CD4-positive, CD25-positive, alpha-beta regulatory T cell (primary cell): ENCODE data around the gene NPTXR. TPM values are rescaled to one million over a fixed set of nuclear protein-coding genes. Genes with fewer than 3 reads are reported as not detected.

Source experiments
- ATAC-seq, 2 donors: fragments of 150-1000 bp; cut with Tn5 transposase; one replicate each; pipeline ENCODE4 v1.10.0; 2021; ENCODE audit warnings: low read depth in 2 of 2, moderate number of reproducible peaks in 2 of 2, moderate library complexity in 1 of 2
- DNase-seq, 3 donors: peaks; one replicate each; pipeline versions ENCODE4 v3.0.0 to v3.0.0-alpha.2; 2012 to 2022; ENCODE audit warnings: mixed read lengths in 1 of 3
- H3K27ac ChIP-seq: one replicate; pipeline ENCODE4 v1.7.0; 2013; ENCODE audit warnings: mild to moderate bottlenecking, low read length; ENCODE audit not compliant: insufficient read depth, poor library complexity, severe bottlenecking
- H3K27me3 ChIP-seq: one replicate; pipeline ENCODE4 v1.7.0; 2013; ENCODE audit warnings: low read length; ENCODE audit not compliant: control insufficient read depth, insufficient read depth
- H3K36me3 ChIP-seq: one replicate; pipeline ENCODE4 v1.7.0; 2013; ENCODE audit warnings: mild to moderate bottlenecking, low read length, moderate library complexity; ENCODE audit not compliant: control insufficient read depth, insufficient read depth
- H3K4me1 ChIP-seq: 2 replicates; pipeline ENCODE4 v1.7.0; 2013; ENCODE audit warnings: mild to moderate bottlenecking, low read length; ENCODE audit not compliant: insufficient read depth, control insufficient read depth, poor library complexity, severe bottlenecking
- H3K4me3 ChIP-seq: one replicate; pipeline ENCODE4 v1.7.0; 2013; ENCODE audit warnings: low read depth, mild to moderate bottlenecking, low read length, moderate library complexity
- H3K9me3 ChIP-seq, 2 experiments: 1 replicate in 1 of 2; 2 replicates in 1 of 2; pipeline ENCODE4 v1.7.0; 2013; ENCODE audit warnings: low read length in 2 of 2, mild to moderate bottlenecking in 1 of 2, moderate library complexity in 1 of 2; ENCODE audit not compliant: control insufficient read depth in 2 of 2
- H3K27ac Mint-ChIP-seq, 3 donors: one replicate each; pipeline ENCODE4 v1.8.0; 2020 to 2022; ENCODE audit warnings: mild to moderate bottlenecking in 3 of 3, mixed read lengths in 3 of 3, moderate library complexity in 2 of 3
- H3K27me3 Mint-ChIP-seq: one replicate; pipeline ENCODE4 v1.8.0; 2022; ENCODE audit warnings: mild to moderate bottlenecking, mixed read lengths
- H3K36me3 Mint-ChIP-seq: one replicate; pipeline ENCODE4 v1.8.0; 2020; ENCODE audit warnings: mixed read lengths
- H3K4me1 Mint-ChIP-seq, 4 donors: one replicate each; pipeline ENCODE4 v1.8.0; 2020 to 2022; ENCODE audit warnings: mixed read lengths in 4 of 4, mild to moderate bottlenecking in 1 of 4
- H3K4me3 Mint-ChIP-seq, 4 donors: one replicate each; pipeline ENCODE4 v1.8.0; 2020 to 2022; ENCODE audit warnings: mild to moderate bottlenecking in 4 of 4, mixed read lengths in 4 of 4, moderate library complexity in 3 of 4
- H3K9me3 Mint-ChIP-seq, 7 donors: one replicate each; pipeline ENCODE4 v1.8.0; 2020 to 2022; ENCODE audit warnings: mixed read lengths in 7 of 7, mild to moderate bottlenecking in 3 of 7, moderate library complexity in 2 of 7
- polyA plus RNA-seq, 4 donors: library from polyadenylated mRNA; unstranded; fragments of 300-500 nt; fragmentation: Illumina TruSeq; gene quantifications; one replicate each; pipeline ENCODE4 v1.2.3, GENCODE V29; 2021
- total RNA-seq: library from RNA; stranded (reverse); gene quantifications from one replicate; pipeline ENCODE4 v1.2.3, GENCODE V29; 2022

The NPTXR gene
- total and polyA plus RNA-seq, 5 donors from 2014 or later = 0.32 to 1.3 (median 0.50) TPM; not detected in 1

GRCh38 chr22:38867124-38867455 is 23.3 kb upstream of the NPTXR start:
- Mint-ChIP-seq H3K9me3 (no peaks in the 10 kb centered on the region), H3K36me3 (no peaks in the 10 kb centered on the region), H3K27ac (no peak overlapping the region), H3K4me3 (no peak overlapping the region), H3K27me3 (no peaks in the 10 kb centered on the region), H3K4me1 (peaks cover 2 to 40% (median 18%) of the 10 kb centered on the region in 4 donors)
- no peaks in the 10 kb centered on the region for H3K9me3 ChIP-seq
- peaks cover 19% of the 10 kb centered on the region for H3K36me3 ChIP-seq
- H3K27me3 ChIP-seq = no peaks in the 10 kb centered on the region
- H3K4me1 ChIP-seq = peaks cover 33% of the 10 kb centered on the region
- no peak overlapping the region for H3K27ac ChIP-seq
- ATAC-seq = no peak
- DNase-seq = no peak
- no peak overlapping the region for H3K4me3 ChIP-seq

GRCh38 chr22:38866399-38867123 is 22.7 kb upstream of the NPTXR start:
- Mint-ChIP-seq H3K4me3 (no peak overlapping the region), H3K27me3 (no peaks in the 10 kb centered on the region), H3K4me1 (peaks cover 2 to 39% (median 18%) of the 10 kb centered on the region in 4 donors), H3K9me3 (no peaks in the 10 kb centered on the region), H3K36me3 (no peaks in the 10 kb centered on the region), H3K27ac (no peak overlapping the region)
- Histone ChIP-seq H3K36me3 (peaks cover 19% of the 10 kb centered on the region), H3K27me3 (no peaks in the 10 kb centered on the region), H3K27ac (no peak overlapping the region), H3K4me1 (peaks cover 33% of the 10 kb centered on the region), H3K9me3 (no peaks in the 10 kb centered on the region), H3K4me3 (no peak overlapping the region)
- DNase-seq = no peak
- no peak for ATAC-seq

GRCh38 chr22:38866024-38866398 is 22.2 kb upstream of the NPTXR start:
- ATAC-seq (no peak), DNase-seq (no peak)
- Mint-ChIP-seq H3K9me3 (no peaks in the 10 kb centered on the region), H3K27ac (no peak overlapping the region), H3K4me1 (peaks cover 2 to 36% (median 18%) of the 10 kb centered on the region in 4 donors), H3K36me3 (no peaks in the 10 kb centered on the region), H3K4me3 (no peak overlapping the region), H3K27me3 (no peaks in the 10 kb centered on the region)
- Histone ChIP-seq H3K27me3 (no peaks in the 10 kb centered on the region), H3K4me1 (peaks cover 27% of the 10 kb centered on the region), H3K4me3 (no peak overlapping the region), H3K36me3 (peaks cover 19% of the 10 kb centered on the region), H3K9me3 (no peaks in the 10 kb centered on the region), H3K27ac (no peak overlapping the region)

- H3K9me3 ChIP-seq = no peaks in the 10 kb centered on the region
- DNase-seq (no peak), ATAC-seq (no peak)
- H3K4me3 Mint-ChIP-seq = no peak overlapping the region
- no peak overlapping the region for H3K4me3 ChIP-seq
- no peaks in the 10 kb centered on the region for H3K27me3 ChIP-seq
- H3K27ac ChIP-seq = no peak overlapping the region
- H3K27ac Mint-ChIP-seq = no peak overlapping the region
- peaks cover 21% of the 10 kb centered on the region for H3K4me1 ChIP-seq
- peaks cover 19% of the 10 kb centered on the region for H3K36me3 ChIP-seq
- H3K4me1 Mint-ChIP-seq = peaks cover 0 to 30% (median 15%) of the 10 kb centered on the region in 4 donors
- H3K9me3 Mint-ChIP-seq = no peaks in the 10 kb centered on the region
- no peaks in the 10 kb centered on the region for H3K27me3 Mint-ChIP-seq
- H3K36me3 Mint-ChIP-seq = no peaks in the 10 kb centered on the region
Measured at GRCh38 chr22:38865201-38866023, 21.6 kb upstream of the NPTXR start.

GRCh38 chr22:38864361-38865191 is 20.7 kb upstream of the NPTXR start:
- Mint-ChIP-seq H3K27me3 (no peaks in the 10 kb centered on the region), H3K27ac (peak overlapping the region in 2 of 3 donors; percentile 47 to 59), H3K4me1 (peaks cover 0 to 26% (median 9%) of the 10 kb centered on the region in 4 donors), H3K36me3 (no peaks in the 10 kb centered on the region), H3K4me3 (no peak overlapping the region), H3K9me3 (no peaks in the 10 kb centered on the region)
- Histone ChIP-seq H3K9me3 (no peaks in the 10 kb centered on the region), H3K4me3 (no peak overlapping the region), H3K4me1 (peaks cover 13% of the 10 kb centered on the region), H3K27ac (no peak overlapping the region), H3K27me3 (no peaks in the 10 kb centered on the region), H3K36me3 (peaks cover 15% of the 10 kb centered on the region)
- ATAC-seq (no peak), DNase-seq (no peak)

GRCh38 chr22:38863531-38864131 is 19.8 kb upstream of the NPTXR start:
- DNase-seq (no peak), ATAC-seq (no peak)
- Histone ChIP-seq H3K9me3 (no peaks in the 10 kb centered on the region), H3K4me3 (no peak overlapping the region), H3K27me3 (no peaks in the 10 kb centered on the region), H3K4me1 (peaks cover 3% of the 10 kb centered on the region), H3K36me3 (peaks cover 15% of the 10 kb centered on the region), H3K27ac (no peak overlapping the region)
- H3K9me3 Mint-ChIP-seq = no peaks in the 10 kb centered on the region
- H3K36me3 Mint-ChIP-seq = no peaks in the 10 kb centered on the region
- no peak overlapping the region for H3K27ac Mint-ChIP-seq
- H3K4me3 Mint-ChIP-seq = no peak overlapping the region
- peaks cover 0 to 18% (median 5%) of the 10 kb centered on the region in 4 donors for H3K4me1 Mint-ChIP-seq
- peaks cover 5% of the 10 kb centered on the region for H3K27me3 Mint-ChIP-seq
